Esophagus muscularis mucosa (tissue), 3 donors: ENCODE measurements around the gene CCDC148.
A peak's percentile ranks its signal among the peaks of the same experiment; 100 is the strongest.

ENCODE experiments used
- CTCF ChIP-seq, 3 experiments: fragments of 200-600 bp in 2 of 3; fragments of 450-650 bp in 1 of 3; sonication (generic) in 2 of 3; IDR thresholded peaks; one replicate each; pipeline ENCODE4 v1.5.1; 2017 to 2019; ENCODE audit warnings: antibody characterized with exemption in 3 of 3, mild to moderate bottlenecking in 2 of 3, moderate library complexity in 1 of 3
- POLR2A ChIP-seq: fragments of 450-650 bp; IDR thresholded peaks from one replicate; pipeline ENCODE4 v1.6.1; 2017; ENCODE audit warnings: antibody characterized with exemption, moderate library complexity, mild to moderate bottlenecking, low read depth
- POLR2AphosphoS5 ChIP-seq, 2 donors: sonication (generic); formaldehyde crosslinking; IDR thresholded peaks; one replicate each; pipeline ENCODE4 v1.6.1; 2017; ENCODE audit warnings: antibody characterized with exemption in 2 of 2

- peak in 1 of 3 experiments; percentile 26 for TF ChIP-seq CTCF (IDR thresholded peaks at IDR 0.05)
- TF ChIP-seq POLR2A: no peak
- peak; percentile 31 to 62 for TF ChIP-seq POLR2AphosphoS5 (IDR thresholded peaks at IDR 0.05)
Observed at GRCh38 chr2:158456309-158457066, at the start of gene CCDC148, which contains the start of gene PKP4.
